K562 (cell line): ENCODE results near the gene HRAS. TPM values are rescaled to one million over a fixed set of nuclear protein-coding genes. Genes with fewer than 3 reads are reported as not detected.

Experiments
- CGGBP1 ChIP-seq: fragments of 250-450 bp; sonication (Bioruptor Pico); IDR thresholded peaks from 2 replicates; pipeline ENCODE4 v1.9.0; 2021; ENCODE audit warnings: mild to moderate bottlenecking
- IRF2 ChIP-seq: sonication (generic); formaldehyde crosslinking; IDR thresholded peaks from 2 replicates; pipeline ENCODE4 v1.8.1; 2022; ENCODE audit warnings: mild to moderate bottlenecking, missing genetic modification reagents
- MLLT1 ChIP-seq, 2 experiments: fragments of 450-650 bp; IDR thresholded peaks; 2 replicates each; pipeline ENCODE4 v1.6.1; 2016
- PPARD ChIP-seq: fragments of 250-450 bp; sonication (Bioruptor Pico); IDR thresholded peaks from 2 replicates; pipeline ENCODE4 v1.8.0; 2022; ENCODE audit warnings: inconsistent platforms, mild to moderate bottlenecking, moderate library complexity
- PRDM10 ChIP-seq: fragments of 450-650 bp; IDR thresholded peaks from 2 replicates; pipeline ENCODE4 v1.6.1; 2018; ENCODE audit not compliant: partially characterized antibody
- RERE ChIP-seq: sonication (generic); formaldehyde crosslinking; IDR thresholded peaks from 2 replicates; pipeline ENCODE4 v1.8.0; 2023; ENCODE audit warnings: missing genetic modification reagents, mild to moderate bottlenecking, borderline replicate concordance
- RFX7 ChIP-seq: fragments of 250-450 bp; sonication (Bioruptor Pico); IDR thresholded peaks from 2 replicates; pipeline ENCODE4 v1.5.1; 2021; ENCODE audit warnings: mild to moderate bottlenecking
- SIRT6 ChIP-seq: IDR thresholded peaks from one replicate; pipeline ENCODE4 v1.6.1; 2012; ENCODE audit warnings: low read depth, mild to moderate bottlenecking, control low read depth, inconsistent platforms, low read length, moderate library complexity
- TCFL5 ChIP-seq: fragments of 250-450 bp; sonication (Bioruptor Pico); conservative IDR thresholded peaks from 2 replicates; pipeline ENCODE4 v1.6.1; 2021; ENCODE audit warnings: mild to moderate bottlenecking, moderate library complexity, matching md5 sums
- THAP7 ChIP-seq: fragments of 250-450 bp; sonication (Bioruptor Pico); IDR thresholded peaks from 2 replicates; pipeline ENCODE4 v1.5.0; 2021
- YY1 ChIP-seq, 3 experiments: IDR thresholded peaks; 2 replicates each; pipeline ENCODE4 v1.6.1; 2011; ENCODE audit warnings: low read length in 2 of 3, mild to moderate bottlenecking in 2 of 3, moderate library complexity in 2 of 3, borderline replicate concordance in 1 of 3, control low read depth in 1 of 3, low read depth in 1 of 3; ENCODE audit not compliant: insufficient read depth in 3 of 3, insufficient replicate concordance in 2 of 3, control insufficient read depth in 1 of 3, insufficient read length in 1 of 3; ENCODE audit errors: extremely low read depth in 1 of 3
- ZC3H11A ChIP-seq: IDR thresholded peaks from 2 replicates; pipeline ENCODE4 v1.6.1; 2012; ENCODE audit warnings: low read depth, low read length, improper control_type of control experiment
- polyA plus RNA-seq, 8 experiments: library from polyadenylated mRNA; depleted of rRNA in 4 of 8; stranded (reverse) in 5 of 8; unstranded in 3 of 8; fragments of >200 nt; fragmentation: Nextera tagmentation in 2 of 8; fragmentation: Illumina TruSeq in 1 of 8; extraction: Ambion mirVana in 2 of 8; extraction: Trizol in 1 of 8; gene quantifications; 2 replicates each; pipeline versions ENCODE4 v1.2.1 to v1.2.3, GENCODE V29; 2011 to 2014; ENCODE audit warnings: inconsistent platforms in 1 of 8, missing spikeins in 1 of 8
- total RNA-seq, 7 experiments: library from RNA; depleted of rRNA in 6 of 7; stranded (reverse); fragments of >200 nt in 6 of 7; fragmentation: Illumina TruSeq in 2 of 7; extraction: Trizol in 2 of 7; gene quantifications; 2 replicates each; pipeline versions ENCODE4 v1.2.1 to v1.2.3, GENCODE V29; 2011 to 2021; ENCODE audit warnings: low replicate concordance in 1 of 7

The HRAS gene
- total and polyA plus RNA-seq, 9 of the 15 experiments (the other 6 are each of a cell fraction or from before 2014, with no cell fraction given), result 2.8 to 73.5 (median 29.6) TPM

GRCh38 chr11:535519-536454 lies at the start of gene HRAS (continued):
- no peak for TF ChIP-seq RERE
- TF ChIP-seq MLLT1 (IDR thresholded peaks at IDR 0.05), result no peak
- no peak for TF ChIP-seq ZC3H11A
- no peak for TF ChIP-seq IRF2 (CRISPR knock-in tag)
- no peak for TF ChIP-seq THAP7 (CRISPR knock-in tag)
- TF ChIP-seq RFX7 (CRISPR knock-in tag), result no peak
- TF ChIP-seq SIRT6, result no peak
- no peak for TF ChIP-seq CGGBP1 (CRISPR knock-in tag)
- TF ChIP-seq TCFL5, result no peak
- no peak for TF ChIP-seq PPARD (CRISPR knock-in tag)
- TF ChIP-seq PRDM10, result peak; percentile 43
- peak in 2 of 3 experiments; percentile 30 to 50 for TF ChIP-seq YY1 (IDR thresholded peaks at IDR 0.05; ENCODE audit: borderline replicate concordance in 1 of 3, control insufficient read depth in 1 of 3, extremely low read depth in 1 of 3, insufficient read depth in 3 of 3, insufficient read length in 1 of 3, insufficient replicate concordance in 2 of 3, low read depth in 1 of 3, low read length in 2 of 3)
